Jurkat, Clone E6-1 (cell line): ENCODE data around the gene ADCY5.

Source experiments
- DNase-seq: peaks from one replicate; pipeline ENCODE4 v3.0.0-alpha.2; 2011; ENCODE audit warnings: low read depth, low spot score
- H3K4me3 ChIP-seq: 2 replicates; pipeline ENCODE4 v1.5.1; 2011; ENCODE audit warnings: mild to moderate bottlenecking, low read length, control low read depth, moderate library complexity

ADCY5 gene

GRCh38 chr3:123395235-123395634 lies 53.7 kb downstream of the ADCY5 start:
- no peak overlapping the region for H3K4me3 ChIP-seq
- no peak for DNase-seq

DNA sequence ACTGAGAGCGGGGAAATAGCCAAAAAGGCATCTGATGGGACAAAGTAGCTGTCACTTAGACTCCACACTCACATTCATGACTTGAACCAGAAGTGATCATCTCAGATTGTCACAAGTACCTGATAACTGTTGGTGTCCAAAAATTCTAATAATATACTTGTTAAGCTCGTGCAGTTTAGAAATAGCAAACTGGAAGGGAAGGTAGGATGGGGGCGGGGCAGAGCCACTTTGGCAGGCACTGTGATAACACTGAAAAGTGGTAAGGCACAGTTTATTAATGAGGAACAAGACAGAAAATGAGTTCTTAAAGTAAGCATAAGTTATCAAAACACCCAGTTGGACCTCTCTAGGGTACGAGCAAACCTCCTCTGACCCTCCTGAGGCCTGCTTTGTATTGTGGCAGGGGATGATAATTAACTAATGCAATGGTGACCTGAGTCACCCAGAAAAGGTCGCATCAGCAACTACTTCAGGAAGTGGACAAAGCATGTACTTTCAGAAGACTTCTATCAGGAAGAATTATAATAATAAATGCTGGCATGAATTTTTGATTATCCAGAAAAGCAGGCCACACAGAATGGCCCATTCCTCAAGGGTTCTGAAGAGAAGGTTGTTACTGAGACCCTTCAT lies 54.4 kb downstream of the ADCY5 start:
- H3K4me3 ChIP-seq, result no peak overlapping the region
- no peak for DNase-seq

DNA sequence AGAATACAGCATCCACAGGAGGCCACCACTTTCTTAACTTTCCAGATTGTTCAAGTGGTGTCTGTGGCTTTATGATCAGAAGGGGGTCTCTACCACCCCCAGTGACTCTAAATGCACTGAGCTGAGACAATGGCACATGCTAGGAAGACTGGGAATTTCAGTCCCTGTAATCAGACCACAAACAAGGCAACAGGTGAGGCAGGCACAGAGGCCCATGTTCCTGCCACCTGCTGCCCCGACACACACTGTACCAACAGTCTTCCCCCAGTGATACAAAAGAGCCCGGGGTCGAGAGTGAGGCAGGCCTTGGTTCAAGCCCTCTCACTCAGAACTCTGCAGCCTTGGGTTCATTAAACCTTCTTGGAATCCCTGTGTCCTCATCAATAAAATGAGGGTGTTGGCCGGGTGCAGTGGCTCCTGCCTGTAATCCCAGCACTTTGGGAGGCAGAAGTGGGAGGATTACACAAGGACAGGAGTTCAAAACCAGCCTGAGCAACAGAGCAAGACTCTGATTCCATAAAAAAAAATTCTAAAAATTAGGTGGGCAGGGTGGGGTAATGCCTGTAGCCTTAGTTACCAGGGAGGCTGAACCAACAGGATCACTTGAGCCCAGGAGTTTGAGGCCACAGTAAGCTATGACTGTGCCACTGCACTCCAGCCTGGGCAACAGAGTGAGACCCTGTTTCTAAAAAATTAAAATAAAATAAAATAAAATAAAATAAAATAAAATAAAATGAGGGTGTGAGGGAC lies 55.8 kb downstream of the ADCY5 start:
- no peak for DNase-seq
- H3K4me3 ChIP-seq, result no peak overlapping the region

DNA sequence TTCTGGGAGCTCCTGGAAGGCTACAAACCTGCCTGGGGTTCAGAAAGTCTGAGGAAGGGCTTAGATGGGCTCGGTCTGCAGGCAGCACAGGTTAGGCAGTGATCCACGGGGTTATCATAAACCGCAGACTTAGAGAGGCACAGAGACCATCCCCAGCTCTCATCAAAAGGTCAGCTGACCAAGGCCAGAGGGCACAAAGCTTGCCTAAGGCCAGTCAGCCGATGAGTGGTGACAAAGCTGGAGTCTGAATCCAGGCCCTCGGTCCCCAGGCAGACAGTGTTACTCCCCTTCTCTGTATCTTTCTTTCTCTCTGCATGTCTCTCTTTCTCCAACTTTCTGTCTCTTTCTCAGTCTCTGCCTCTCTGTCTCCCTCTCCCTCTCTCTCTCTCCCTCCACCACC lies 56.5 kb downstream of the ADCY5 start:
- DNase-seq, result no peak

DNA sequence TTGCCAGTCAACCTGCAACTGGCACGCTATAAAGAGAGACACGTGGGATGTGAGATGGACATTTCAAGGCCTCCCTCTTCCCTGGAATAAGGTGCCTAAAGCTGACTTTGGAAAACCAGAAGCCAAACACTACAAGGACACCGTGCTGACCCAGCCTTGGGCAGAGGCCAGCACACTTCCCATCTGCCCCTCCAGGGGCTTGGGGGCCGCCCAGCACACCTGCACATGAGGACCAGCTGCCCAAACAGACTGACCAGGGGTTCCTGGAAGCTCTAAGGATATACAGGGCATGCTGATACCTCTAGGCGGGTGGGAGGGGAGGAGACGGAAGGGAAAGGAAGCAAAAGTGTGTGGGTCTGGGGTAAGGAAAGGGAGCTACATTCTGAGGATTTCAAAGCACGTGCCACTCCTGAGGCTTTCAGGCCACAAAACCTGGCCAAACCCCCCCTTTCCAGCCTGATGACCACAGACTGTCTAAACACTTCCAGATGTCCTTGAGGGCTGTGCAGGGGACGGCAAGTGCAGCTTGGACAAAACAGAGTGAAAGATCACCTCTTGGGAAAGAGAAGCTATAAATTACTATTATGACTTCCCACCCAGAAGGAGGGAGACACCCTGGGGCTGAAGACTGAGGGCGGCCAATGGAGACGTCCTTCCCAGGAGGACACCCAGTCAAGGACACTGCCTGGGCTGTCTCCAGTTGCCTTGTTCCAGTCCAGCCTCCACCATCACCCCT lies 57.9 kb downstream of the ADCY5 start:
- DNase-seq, result no peak
- H3K4me3 ChIP-seq, result no peak overlapping the region

More for the DNA sequence above, 56.5 kb downstream of the ADCY5 start:
- no peak overlapping the region for H3K4me3 ChIP-seq

DNA sequence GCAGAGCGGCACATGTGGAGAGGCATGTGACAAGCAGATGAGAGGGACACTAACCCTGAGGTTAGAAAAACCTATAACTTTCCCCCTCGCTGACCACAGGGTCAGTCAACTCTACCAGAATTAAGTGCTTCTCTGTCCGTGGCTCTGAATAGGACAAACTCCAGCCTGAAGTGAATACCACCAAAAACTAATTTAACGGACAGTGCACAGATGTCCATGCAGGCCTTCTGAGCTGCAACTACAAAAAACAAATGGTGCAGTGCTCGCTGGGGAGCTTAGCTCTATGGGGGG lies 59.3 kb downstream of the ADCY5 start:
- no peak overlapping the region for H3K4me3 ChIP-seq
- DNase-seq, result no peak

GRCh38 chr3:123388811-123389627 lies 59.9 kb downstream of the ADCY5 start:
- no peak for DNase-seq
- no peak overlapping the region for H3K4me3 ChIP-seq

DNA sequence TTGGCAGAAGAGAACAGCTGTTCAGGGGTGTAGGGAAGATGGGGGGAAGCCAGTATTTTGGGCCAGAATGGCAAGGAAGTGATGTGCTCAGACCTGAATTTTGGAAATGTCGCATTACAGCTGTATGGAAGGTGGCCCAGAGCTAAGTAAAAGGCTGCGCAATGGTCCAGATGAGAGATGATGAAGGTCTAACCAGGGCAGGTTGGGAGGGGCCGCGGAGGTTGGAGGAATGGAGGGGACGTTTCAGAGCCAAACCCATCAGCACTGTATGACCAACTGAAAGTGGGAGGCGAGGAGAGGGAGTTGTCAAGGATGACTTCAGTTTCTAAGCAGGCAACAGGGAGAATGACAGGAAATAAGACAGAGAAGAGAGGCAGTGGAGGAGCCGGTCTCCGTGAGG lies 60.8 kb downstream of the ADCY5 start:
- no peak for DNase-seq
- no peak overlapping the region for H3K4me3 ChIP-seq

DNA sequence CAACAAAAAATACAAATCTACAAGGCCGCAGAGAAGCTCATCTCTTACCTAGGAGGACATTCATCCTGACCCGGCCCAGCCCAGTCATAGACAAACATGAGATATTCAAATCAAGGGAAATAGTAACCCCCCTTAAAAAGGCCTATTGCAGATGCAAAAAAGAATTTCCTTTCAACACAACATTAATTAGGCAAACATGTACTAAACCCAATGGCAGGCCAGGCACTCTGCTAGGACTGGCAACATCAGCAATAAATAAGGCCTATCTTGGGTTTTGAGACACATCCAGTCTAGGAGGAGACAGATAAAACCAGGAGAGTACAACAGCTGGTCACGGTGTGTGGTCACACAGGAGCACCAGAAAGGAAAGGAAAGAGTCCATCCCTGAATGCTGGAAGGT lies 61.4 kb downstream of the ADCY5 start:
- no peak for DNase-seq
- H3K4me3 ChIP-seq, result no peak overlapping the region

GRCh38 chr3:123386477-123387040 lies 62.3 kb downstream of the ADCY5 start:
- H3K4me3 ChIP-seq, result no peak overlapping the region
- no peak for DNase-seq

- no peak overlapping the region for H3K4me3 ChIP-seq
- DNase-seq, result no peak
Observed at GRCh38 chr3:123385981-123386380, 62.9 kb downstream of the ADCY5 start.

- DNase-seq, result no peak
Observed at GRCh38 chr3:123385499-123385898, 63.4 kb downstream of the ADCY5 start.

GRCh38 chr3:123385001-123385401 lies 63.9 kb downstream of the ADCY5 start:
- DNase-seq, result no peak
- no peak overlapping the region for H3K4me3 ChIP-seq

More at GRCh38 chr3:123385499-123385898, 63.4 kb downstream of the ADCY5 start:
- no peak overlapping the region for H3K4me3 ChIP-seq

- H3K4me3 ChIP-seq, result no peak overlapping the region
- DNase-seq, result no peak
Observed at GRCh38 chr3:123384256-123384655, 64.6 kb downstream of the ADCY5 start.

GRCh38 chr3:123383091-123384053 lies 65.5 kb downstream of the ADCY5 start:
- no peak overlapping the region for H3K4me3 ChIP-seq
- no peak for DNase-seq

DNA sequence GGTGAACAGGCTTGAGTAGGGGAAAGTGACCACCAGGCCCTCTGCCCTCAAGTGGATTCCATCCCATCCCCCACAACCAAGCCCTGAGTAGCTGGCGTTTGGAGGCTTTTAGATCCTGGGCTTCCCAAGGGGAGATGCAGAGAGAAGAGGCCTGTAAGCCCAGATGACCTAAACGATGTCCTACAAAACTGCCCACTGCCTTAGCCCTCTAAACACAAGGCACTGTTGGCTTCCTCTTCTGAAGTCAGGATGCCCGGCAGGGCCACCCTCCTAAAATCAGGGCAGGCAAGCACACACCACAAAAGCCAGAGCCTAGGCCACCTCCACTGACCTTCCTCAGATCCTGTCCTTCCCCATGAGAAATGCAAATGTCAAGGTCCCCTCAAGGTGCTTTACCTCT lies 68.6 kb downstream of the ADCY5 start:
- H3K4me3 ChIP-seq, result no peak overlapping the region
- DNase-seq, result no peak

- H3K4me3 ChIP-seq, result no peak overlapping the region
- DNase-seq, result no peak
Observed at GRCh38 chr3:123379041-123379830, 69.7 kb downstream of the ADCY5 start.
